D721Med (cell line): ENCODE results near the gene POFUT2.
"Not testable (repeated sequence)": the region's sequence is repeated elsewhere in the genome, so short reads cannot be mapped to it uniquely, and the experiment has no call there.

Source experiments
- DNase-seq: peaks from one replicate; pipeline ENCODE4 v3.0.0; 2011; ENCODE audit warnings: low spot score; ENCODE audit not compliant: insufficient read length
- FAIRE-seq: peaks from 2 replicates; lab custom pipeline; 2011; peaks lifted over from hg19 to GRCh38; lab: Jason Lieb, UNC
- TF ChIP-seq, protein P1 (sequence below): IDR thresholded peaks from 2 replicates; pipeline ENCODE4 v1.5.1; 2012; ENCODE audit warnings: mild to moderate bottlenecking, control low read depth; ENCODE audit not compliant: insufficient read depth; ENCODE audit errors: missing control alignments

Gene POFUT2

DNA sequence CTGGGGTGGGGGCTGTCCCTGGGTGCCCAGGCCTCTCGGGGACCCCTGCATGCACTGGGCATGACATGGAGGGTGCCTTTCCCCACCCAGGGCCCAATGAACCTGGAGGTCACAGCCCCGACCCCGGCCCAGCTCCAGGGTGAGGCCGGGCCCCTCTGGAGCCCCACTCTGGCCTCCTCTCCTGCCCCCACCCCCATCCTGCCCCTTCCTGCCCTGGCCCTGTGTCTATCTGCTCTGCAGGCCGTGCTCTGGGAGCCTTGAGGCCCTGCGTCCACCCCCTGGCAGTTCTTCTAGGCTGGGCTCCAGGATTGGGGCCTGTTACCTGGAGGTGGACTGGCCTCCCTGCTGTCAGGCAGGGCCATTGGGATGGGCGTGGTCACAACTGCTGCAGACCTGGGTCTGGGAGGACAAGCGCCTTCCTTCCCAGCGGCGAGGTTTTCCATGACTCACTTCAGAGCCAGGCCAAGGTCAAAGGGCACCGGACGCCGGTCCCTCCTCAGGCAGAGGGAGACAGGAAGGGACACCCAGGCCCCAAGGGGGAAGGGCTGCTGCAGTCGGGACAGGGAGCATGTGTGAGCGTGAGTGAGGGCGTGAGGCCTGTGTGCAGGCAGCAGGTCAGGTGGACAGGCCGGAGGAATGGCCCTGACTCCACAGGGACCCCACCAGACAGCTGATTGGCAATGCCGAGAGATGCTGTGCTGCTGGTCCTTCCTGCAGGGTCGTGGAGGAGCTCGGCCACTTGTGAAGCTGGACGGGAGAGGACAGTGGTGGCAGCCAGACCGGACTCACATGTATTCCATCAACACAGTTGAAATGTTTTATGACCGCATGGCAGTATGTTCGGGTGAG is 31.1 kb upstream of the POFUT2 start:
- TF ChIP-seq, protein P1, sequence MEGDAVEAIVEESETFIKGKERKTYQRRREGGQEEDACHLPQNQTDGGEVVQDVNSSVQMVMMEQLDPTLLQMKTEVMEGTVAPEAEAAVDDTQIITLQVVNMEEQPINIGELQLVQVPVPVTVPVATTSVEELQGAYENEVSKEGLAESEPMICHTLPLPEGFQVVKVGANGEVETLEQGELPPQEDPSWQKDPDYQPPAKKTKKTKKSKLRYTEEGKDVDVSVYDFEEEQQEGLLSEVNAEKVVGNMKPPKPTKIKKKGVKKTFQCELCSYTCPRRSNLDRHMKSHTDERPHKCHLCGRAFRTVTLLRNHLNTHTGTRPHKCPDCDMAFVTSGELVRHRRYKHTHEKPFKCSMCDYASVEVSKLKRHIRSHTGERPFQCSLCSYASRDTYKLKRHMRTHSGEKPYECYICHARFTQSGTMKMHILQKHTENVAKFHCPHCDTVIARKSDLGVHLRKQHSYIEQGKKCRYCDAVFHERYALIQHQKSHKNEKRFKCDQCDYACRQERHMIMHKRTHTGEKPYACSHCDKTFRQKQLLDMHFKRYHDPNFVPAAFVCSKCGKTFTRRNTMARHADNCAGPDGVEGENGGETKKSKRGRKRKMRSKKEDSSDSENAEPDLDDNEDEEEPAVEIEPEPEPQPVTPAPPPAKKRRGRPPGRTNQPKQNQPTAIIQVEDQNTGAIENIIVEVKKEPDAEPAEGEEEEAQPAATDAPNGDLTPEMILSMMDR: no peak
- DNase-seq (no peak), FAIRE-seq (no peak)

DNA sequence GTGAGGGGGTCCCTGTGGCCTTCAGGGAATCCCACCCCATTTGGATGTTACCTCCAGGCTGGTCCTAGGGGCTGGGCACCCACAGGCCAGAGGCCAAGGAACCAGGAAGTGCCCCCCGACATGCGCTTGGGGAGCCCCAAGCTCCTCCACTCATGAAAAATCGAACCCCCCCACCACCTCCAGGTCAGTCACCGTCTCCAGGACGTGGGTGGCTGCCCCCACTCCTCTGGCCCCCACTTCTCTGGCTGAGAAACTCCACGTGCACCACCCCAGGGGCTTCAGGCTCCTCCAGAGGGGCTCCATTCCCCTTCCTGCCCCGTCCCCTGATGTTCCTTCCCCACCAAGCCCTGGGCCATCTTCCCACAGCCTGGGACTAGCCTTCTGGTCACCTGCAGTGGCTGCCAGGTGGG is 30.5 kb upstream of the POFUT2 start:
- no peak for DNase-seq
- FAIRE-seq: no peak
- TF ChIP-seq, protein P1: no peak

GRCh38 chr21:45317398-45318145 is 29.9 kb upstream of the POFUT2 start:
- DNase-seq: no peak
- TF ChIP-seq, protein P1: no peak
- FAIRE-seq: no peak

DNA sequence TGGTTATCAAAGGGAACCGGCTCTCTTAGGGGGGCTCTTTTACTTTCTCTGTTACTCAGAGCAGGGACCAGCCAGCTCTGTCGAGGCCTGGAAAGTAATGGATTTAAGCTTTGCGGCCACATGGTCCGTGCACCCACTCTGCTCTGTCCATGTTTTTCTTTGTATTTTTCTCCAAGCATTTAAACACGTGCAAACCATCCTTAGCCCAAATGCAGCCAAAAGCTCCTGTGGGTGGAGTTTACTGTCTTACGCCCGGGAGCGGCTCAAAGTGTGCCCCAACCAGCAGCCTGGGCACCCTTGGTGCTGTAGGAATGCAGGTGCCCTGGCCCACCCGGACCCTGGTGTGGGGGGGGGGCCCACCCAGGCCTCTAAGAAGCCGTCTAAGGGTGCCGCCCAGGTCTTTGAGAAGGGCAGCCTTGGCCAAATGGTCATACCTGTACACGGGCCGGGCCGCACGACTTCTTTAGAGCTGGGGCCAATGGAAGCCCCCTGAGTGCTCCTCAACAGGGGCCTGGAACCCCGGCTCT is 29.2 kb upstream of the POFUT2 start:
- DNase-seq (no peak), FAIRE-seq (no peak)
- TF ChIP-seq, protein P1: no peak

DNA sequence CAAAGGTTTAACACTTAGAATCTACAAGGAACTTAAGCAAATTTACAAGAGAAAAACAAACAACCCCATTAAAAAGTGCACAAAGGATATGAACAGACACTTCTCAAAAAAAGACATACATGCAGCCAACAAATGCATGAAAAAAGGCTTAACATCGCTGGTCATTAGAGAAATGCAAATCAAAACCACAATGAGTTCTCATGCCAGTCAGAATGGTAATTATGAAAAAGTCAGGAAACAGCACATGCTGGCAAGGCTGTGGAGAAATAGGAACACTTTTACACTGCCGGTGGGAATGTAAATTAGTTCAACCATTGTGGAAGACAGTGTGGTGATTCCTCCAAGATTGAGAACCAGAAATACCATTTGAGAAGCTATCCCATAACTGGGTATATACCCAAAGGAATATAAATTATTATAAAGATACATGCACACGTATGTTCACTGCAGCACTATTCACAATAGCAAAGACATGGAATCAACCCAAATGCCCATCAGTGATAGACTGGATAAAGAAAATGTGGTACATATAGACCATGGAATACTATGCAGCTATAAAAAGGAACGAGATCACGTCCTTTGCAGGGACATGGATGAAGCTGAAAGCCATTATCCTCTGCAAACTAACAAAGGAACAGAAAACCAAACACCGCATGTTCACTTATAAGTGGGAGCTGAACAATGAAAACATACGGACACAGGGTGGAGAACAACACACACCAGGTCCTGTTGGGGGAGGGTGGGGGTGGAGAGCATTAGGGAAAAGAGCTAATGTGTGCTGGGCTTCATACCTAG is 28.2 kb upstream of the POFUT2 start:
- FAIRE-seq, DNase-seq: not testable (repeated sequence)

GRCh38 chr21:45313682-45314081 is 26.0 kb upstream of the POFUT2 start:
- no peak for FAIRE-seq
- no peak for DNase-seq
- TF ChIP-seq, protein P1: no peak

DNA sequence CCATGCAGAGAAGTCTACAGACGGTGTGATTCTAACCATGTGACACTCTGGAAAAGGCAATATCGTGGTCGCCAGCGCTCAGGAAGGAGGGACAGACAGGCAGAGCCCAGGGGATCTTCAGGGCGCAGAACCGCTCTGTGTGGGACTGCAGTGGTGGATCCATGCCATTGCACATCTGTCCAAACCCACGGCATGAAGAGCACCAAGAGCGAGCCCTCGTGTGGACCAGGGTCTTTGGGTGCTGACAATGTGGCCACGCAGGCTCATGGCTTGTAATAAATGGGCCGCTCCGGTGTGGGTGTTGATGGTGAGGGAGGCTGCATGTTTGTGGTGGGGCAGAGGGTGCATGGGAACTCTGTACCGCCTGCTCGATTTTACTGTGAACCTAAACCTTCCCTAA is 25.3 kb upstream of the POFUT2 start:
- FAIRE-seq (no peak), DNase-seq (no peak)

More for the DNA sequence above, 25.3 kb upstream of the POFUT2 start:
- TF ChIP-seq, protein P1: no peak
